Activated CD8-positive, alpha-beta memory T cell treated with anti-CD3 and anti-CD28 coated beads, Interleukin-2, amount 10 ng/mL, durations not matched to agents 7 days and 5 days (primary cell): ENCODE data around the gene LDB2. TPM values are rescaled to one million over a fixed set of nuclear protein-coding genes. Genes with fewer than 3 reads are reported as not detected.

ENCODE experiments used
- ATAC-seq: fragments of 150-1000 bp; cut with Tn5 transposase; one replicate; pipeline ENCODE4 v1.10.0; 2021; ENCODE audit warnings: moderate library complexity
- CTCF ChIA-PET: fragments of 350-600 bp; sonication (Branson Sonifier 250); formaldehyde crosslinking; loops from one replicate; lab custom pipeline; 2021; ENCODE audit warnings: antibody characterized with exemption; lab: Charles Lee
- DNase-seq: peaks from one replicate; pipeline ENCODE4 v3.0.0-alpha.2; 2020
- H3K27ac Mint-ChIP-seq: one replicate; pipeline ENCODE4 v1.8.0; 2021; ENCODE audit warnings: mild to moderate bottlenecking, mixed read lengths
- H3K27me3 Mint-ChIP-seq: one replicate; pipeline ENCODE4 v1.8.0; 2021; ENCODE audit warnings: mixed read lengths
- H3K36me3 Mint-ChIP-seq: one replicate; pipeline ENCODE4 v1.8.0; 2021; ENCODE audit warnings: mild to moderate bottlenecking, mixed read lengths
- H3K4me1 Mint-ChIP-seq: one replicate; pipeline ENCODE4 v1.8.0; 2021; ENCODE audit warnings: mixed read lengths
- H3K4me3 Mint-ChIP-seq: one replicate; pipeline ENCODE4 v1.8.0; 2021; ENCODE audit warnings: mild to moderate bottlenecking, moderate library complexity, mixed read lengths
- H3K9me3 Mint-ChIP-seq: one replicate; pipeline ENCODE4 v1.8.0; 2022; ENCODE audit warnings: low read depth, mixed read lengths
- total RNA-seq, 2 experiments: library from RNA; stranded (reverse); gene quantifications; one replicate each; pipeline ENCODE4 v1.2.3, GENCODE V29; 2021

The LDB2 gene
- total RNA-seq, 2 experiments from 2014 or later, result not detected

- no peaks in the 10 kb centered on the region for H3K36me3 Mint-ChIP-seq
- no peaks in the 10 kb centered on the region for H3K9me3 Mint-ChIP-seq
- no peak overlapping the region for H3K27ac Mint-ChIP-seq
- ATAC-seq (no peak), DNase-seq (no peak)
- H3K4me3 Mint-ChIP-seq, result no peak overlapping the region
- H3K27me3 Mint-ChIP-seq, result no peaks in the 10 kb centered on the region
- H3K4me1 Mint-ChIP-seq, result no peaks in the 10 kb centered on the region
- CTCF ChIA-PET, result no interaction called here
Measured at GRCh38 chr4:16852228-16852627, 46.2 kb downstream of the LDB2 start.

GRCh38 chr4:16846540-16847117 lies 51.8 kb downstream of the LDB2 start:
- no peak for ATAC-seq
- Mint-ChIP-seq H3K9me3 (no peaks in the 10 kb centered on the region), H3K27ac (no peak overlapping the region), H3K4me3 (no peak overlapping the region), H3K36me3 (no peaks in the 10 kb centered on the region), H3K4me1 (no peaks in the 10 kb centered on the region), H3K27me3 (peaks cover 2% of the 10 kb centered on the region)
- CTCF ChIA-PET, result no interaction called here
- DNase-seq, result no peak

- CTCF ChIA-PET, result interaction anchor here (0.6 kb wide), 1 partner anchor 42 kb away, joined by 3 read pairs; no protein-coding TSS in a partner anchor
- Mint-ChIP-seq H3K9me3 (no peaks in the 10 kb centered on the region), H3K27ac (no peak overlapping the region), H3K4me1 (no peaks in the 10 kb centered on the region), H3K36me3 (no peaks in the 10 kb centered on the region), H3K27me3 (peaks cover 2% of the 10 kb centered on the region), H3K4me3 (no peak overlapping the region)
- DNase-seq, result no peak
- no peak for ATAC-seq
Measured at GRCh38 chr4:16844816-16845586, 53.4 kb downstream of the LDB2 start.

- CTCF ChIA-PET, result no interaction called here
- no peak for ATAC-seq
- Mint-ChIP-seq H3K9me3 (no peaks in the 10 kb centered on the region), H3K27me3 (peaks cover 2% of the 10 kb centered on the region), H3K27ac (no peak overlapping the region), H3K4me1 (no peaks in the 10 kb centered on the region), H3K4me3 (no peak overlapping the region), H3K36me3 (no peaks in the 10 kb centered on the region)
- no peak for DNase-seq
Measured at GRCh38 chr4:16843831-16844508, 54.5 kb downstream of the LDB2 start.

- H3K9me3 Mint-ChIP-seq, result no peaks in the 10 kb centered on the region
- no peaks in the 10 kb centered on the region for H3K27me3 Mint-ChIP-seq
- no peaks in the 10 kb centered on the region for H3K36me3 Mint-ChIP-seq
- CTCF ChIA-PET, result no interaction called here
- no peak overlapping the region for H3K27ac Mint-ChIP-seq
- no peaks in the 10 kb centered on the region for H3K4me1 Mint-ChIP-seq
- H3K4me3 Mint-ChIP-seq, result no peak overlapping the region
- no peak for DNase-seq
- no peak for ATAC-seq
Measured at GRCh38 chr4:16838226-16838875, 60.1 kb downstream of the LDB2 start.

- ATAC-seq, result no peak
- CTCF ChIA-PET, result no interaction called here
Measured at GRCh38 chr4:16837475-16837874, 61.0 kb downstream of the LDB2 start.

GRCh38 chr4:16836324-16836723 lies 62.1 kb downstream of the LDB2 start:
- ATAC-seq (no peak), DNase-seq (no peak)
- Mint-ChIP-seq H3K4me1 (no peaks in the 10 kb centered on the region), H3K27ac (no peak overlapping the region), H3K27me3 (no peaks in the 10 kb centered on the region), H3K9me3 (no peaks in the 10 kb centered on the region), H3K4me3 (no peak overlapping the region), H3K36me3 (no peaks in the 10 kb centered on the region)
- CTCF ChIA-PET, result no interaction called here

More at GRCh38 chr4:16837475-16837874, 61.0 kb downstream of the LDB2 start:
- Mint-ChIP-seq H3K27me3 (no peaks in the 10 kb centered on the region), H3K4me3 (no peak overlapping the region), H3K27ac (no peak overlapping the region), H3K9me3 (no peaks in the 10 kb centered on the region), H3K36me3 (no peaks in the 10 kb centered on the region), H3K4me1 (no peaks in the 10 kb centered on the region)
- DNase-seq, result no peak

- Mint-ChIP-seq H3K9me3 (no peaks in the 10 kb centered on the region), H3K4me1 (no peaks in the 10 kb centered on the region), H3K27ac (no peak overlapping the region), H3K4me3 (no peak overlapping the region), H3K27me3 (no peaks in the 10 kb centered on the region), H3K36me3 (no peaks in the 10 kb centered on the region)
- DNase-seq, result no peak
- CTCF ChIA-PET, result no interaction called here
- ATAC-seq, result no peak
Measured at GRCh38 chr4:16835597-16836247, 62.7 kb downstream of the LDB2 start.

- H3K36me3 Mint-ChIP-seq, result no peaks in the 10 kb centered on the region
- no peak for DNase-seq
- no peaks in the 10 kb centered on the region for H3K27me3 Mint-ChIP-seq
- CTCF ChIA-PET, result no interaction called here
- H3K27ac Mint-ChIP-seq, result no peak overlapping the region
- no peak for ATAC-seq
- no peaks in the 10 kb centered on the region for H3K4me1 Mint-ChIP-seq
- H3K4me3 Mint-ChIP-seq, result no peak overlapping the region
- H3K9me3 Mint-ChIP-seq, result no peaks in the 10 kb centered on the region
Measured at GRCh38 chr4:16834814-16835213, 63.6 kb downstream of the LDB2 start.

GRCh38 chr4:16833722-16834121 lies 64.7 kb downstream of the LDB2 start:
- Mint-ChIP-seq H3K27ac (no peak overlapping the region), H3K4me1 (no peaks in the 10 kb centered on the region), H3K36me3 (no peaks in the 10 kb centered on the region), H3K4me3 (no peak overlapping the region), H3K9me3 (no peaks in the 10 kb centered on the region), H3K27me3 (no peaks in the 10 kb centered on the region)
- DNase-seq (no peak), ATAC-seq (no peak)
- CTCF ChIA-PET, result interaction anchor here (2.2 kb wide), 1 partner anchor 83 kb away, joined by 7 read pairs; no protein-coding TSS in a partner anchor

GRCh38 chr4:16830081-16830480 lies 68.4 kb downstream of the LDB2 start:
- H3K27ac Mint-ChIP-seq, result no peak overlapping the region
- CTCF ChIA-PET, result no interaction called here
- H3K4me3 Mint-ChIP-seq, result no peak overlapping the region
- DNase-seq (no peak), ATAC-seq (no peak)
- H3K36me3 Mint-ChIP-seq, result no peaks in the 10 kb centered on the region
- no peaks in the 10 kb centered on the region for H3K4me1 Mint-ChIP-seq
- no peaks in the 10 kb centered on the region for H3K9me3 Mint-ChIP-seq
- no peaks in the 10 kb centered on the region for H3K27me3 Mint-ChIP-seq

GRCh38 chr4:16827794-16828724 lies 70.4 kb downstream of the LDB2 start:
- CTCF ChIA-PET, result no interaction called here
- Mint-ChIP-seq H3K36me3 (no peaks in the 10 kb centered on the region), H3K4me3 (no peak overlapping the region), H3K9me3 (peaks cover 2% of the 10 kb centered on the region), H3K4me1 (no peaks in the 10 kb centered on the region), H3K27me3 (no peaks in the 10 kb centered on the region), H3K27ac (no peak overlapping the region)
- no peak for ATAC-seq
- no peak for DNase-seq
